SK-N-MC (cell line): Measurements from ENCODE around the gene SARM1.

Experiments used
- EZH2 ChIP-seq: fragments of 200-600 bp; sonication (generic); IDR thresholded peaks from one replicate; pipeline ENCODE4 v1.6.1; 2017; ENCODE audit warnings: antibody characterized with exemption
- POLR2AphosphoS5 ChIP-seq: IDR thresholded peaks from 2 replicates; pipeline ENCODE4 v1.6.1; 2012; ENCODE audit warnings: mild to moderate bottlenecking, low read depth, low read length, borderline replicate concordance

- TF ChIP-seq EZH2 (no peak), POLR2AphosphoS5 (no peak)
Measured at GRCh38 chr17:28416703-28417311, 45.3 kb downstream of the SARM1 start.
